ENCODE measurements around the gene DNAJC30. TPM values are rescaled to one million over a fixed set of nuclear protein-coding genes. Genes with fewer than 3 reads are reported as not detected.
A peak's percentile ranks its signal among the peaks of the same experiment; 100 is the strongest.

The DNAJC30 gene
- total RNA-seq, 3 donors from 2014 or later, result 8.7 to 10.5 (median 10.2) TPM

- no peaks in the 10 kb centered on the region for H3K9me3 ChIP-seq
- H3K36me3 ChIP-seq (ENCODE audit: low read depth), result no peaks in the 10 kb centered on the region
- peak; percentile 89 for ATAC-seq
- DNase-seq, result peak; percentile 71 to 82 (median 81)
- H3K4me3 ChIP-seq, result peak within 1 kb of the TSS; percentile 54
- no peak for TF ChIP-seq CTCF (IDR thresholded peaks at IDR 0.05)
- peaks cover 12% of the 10 kb centered on the region for H3K4me1 ChIP-seq (ENCODE audit: low read depth)
- intact Hi-C loops (cut with DNase I, micrococcal nuclease), result no loop called here
Observed at GRCh38 chr7:73718905-73719805, 35.9 kb upstream of the DNAJC30 start, which contains the start of gene STX1A. STX1A (minus strand) TSS chr7:73719669; CDS start chr7:73719631, 38 bp downstream.

GRCh38 chr7:73718438-73718881 is 35.2 kb upstream of the DNAJC30 start:
- Histone ChIP-seq H3K36me3 (ENCODE audit: low read depth) (no peaks in the 10 kb centered on the region), H3K9me3 (no peaks in the 10 kb centered on the region), H3K4me3 (no peak overlapping the region), H3K4me1 (ENCODE audit: low read depth) (peaks cover 12% of the 10 kb centered on the region)
- intact Hi-C loops (cut with DNase I, micrococcal nuclease), result no loop called here
- peak in 1 of 3 donors; percentile 37 for DNase-seq
- no peak for ATAC-seq
- TF ChIP-seq CTCF (IDR thresholded peaks at IDR 0.05), result no peak

GRCh38 chr7:73717991-73718405 is 34.7 kb upstream of the DNAJC30 start:
- intact Hi-C loops (cut with DNase I, micrococcal nuclease), result no loop called here
- Histone ChIP-seq H3K4me1 (ENCODE audit: low read depth) (peaks cover 12% of the 10 kb centered on the region), H3K4me3 (no peak overlapping the region), H3K9me3 (no peaks in the 10 kb centered on the region), H3K36me3 (ENCODE audit: low read depth) (no peaks in the 10 kb centered on the region)
- DNase-seq (peak; percentile 55 to 64 (median 55)), ATAC-seq (peak; percentile 18)
- no peak for TF ChIP-seq CTCF (IDR thresholded peaks at IDR 0.05)

GRCh38 chr7:73717025-73717807 is 34.0 kb upstream of the DNAJC30 start:
- no peak for TF ChIP-seq CTCF (IDR thresholded peaks at IDR 0.05)
- ATAC-seq (no peak), DNase-seq (peak in 1 of 3 donors; percentile 28)
- Histone ChIP-seq H3K36me3 (ENCODE audit: low read depth) (no peaks in the 10 kb centered on the region), H3K4me3 (no peak overlapping the region), H3K4me1 (ENCODE audit: low read depth) (peaks cover 12% of the 10 kb centered on the region), H3K9me3 (no peaks in the 10 kb centered on the region)
- intact Hi-C loops (cut with DNase I, micrococcal nuclease), result no loop called here

- DNase-seq, result no peak
- Histone ChIP-seq H3K4me3 (no peak overlapping the region), H3K36me3 (ENCODE audit: low read depth) (no peaks in the 10 kb centered on the region), H3K4me1 (ENCODE audit: low read depth) (peaks cover 9% of the 10 kb centered on the region), H3K9me3 (no peaks in the 10 kb centered on the region)
- intact Hi-C loops (cut with DNase I, micrococcal nuclease), result no loop called here
- no peak for ATAC-seq
- TF ChIP-seq CTCF (IDR thresholded peaks at IDR 0.05), result no peak
Observed at GRCh38 chr7:73716318-73716890, 33.2 kb upstream of the DNAJC30 start.

Measured in mucosa of descending colon (tissue), 3 donors.